DOHH2 (cell line): Measurements from ENCODE around the gene HNRNPAB.

Source experiments
- H3F3A ChIP-seq: fragments of 200-600 bp; sonication (generic), shearing (Covaris generic); 2 replicates; pipeline ENCODE4 v1.6.0; 2016; ENCODE audit warnings: antibody characterized with exemption, mild to moderate bottlenecking; ENCODE audit not compliant: control insufficient read depth, insufficient read depth
- H3K27ac ChIP-seq: fragments of 200-600 bp; sonication (generic); 2 replicates; pipeline ENCODE4 v1.5.1; 2014; ENCODE audit warnings: low read depth, mild to moderate bottlenecking, low read length, moderate library complexity
- H3K27me3 ChIP-seq: fragments of 200-600 bp; sonication (generic); 2 replicates; pipeline ENCODE4 v1.6.1; 2014; ENCODE audit warnings: mild to moderate bottlenecking, low read length, mixed read lengths; ENCODE audit not compliant: control insufficient read depth
- H3K36me3 ChIP-seq: fragments of 200-600 bp; sonication (generic); 2 replicates; pipeline ENCODE4 v1.6.1; 2014; ENCODE audit warnings: mild to moderate bottlenecking, low read length, moderate library complexity, mixed read lengths; ENCODE audit not compliant: control insufficient read depth
- H3K4me1 ChIP-seq: fragments of 200-600 bp; sonication (generic); 2 replicates; pipeline ENCODE4 v1.6.1; 2014; ENCODE audit warnings: mild to moderate bottlenecking, low read length, mixed read lengths; ENCODE audit not compliant: control insufficient read depth
- H3K4me2 ChIP-seq: fragments of 200-600 bp; sonication (generic); 2 replicates; pipeline ENCODE4 v1.6.0; 2014; ENCODE audit warnings: mild to moderate bottlenecking, low read length, moderate library complexity
- H3K4me3 ChIP-seq: fragments of 200-600 bp; sonication (generic); 2 replicates; pipeline ENCODE4 v1.5.1; 2014; ENCODE audit warnings: mild to moderate bottlenecking, low read length, mixed read lengths
- H3K79me2 ChIP-seq: fragments of 200-600 bp; sonication (generic); 2 replicates; pipeline ENCODE4 v1.6.1; 2014; ENCODE audit warnings: mild to moderate bottlenecking, low read length, mixed read lengths; ENCODE audit not compliant: control insufficient read depth
- H3K9me2 ChIP-seq: fragments of 200-600 bp; sonication (generic); replicated peaks from 2 replicates; pipeline ENCODE4 v1.6.1; 2014; ENCODE audit warnings: mild to moderate bottlenecking, low read length, mixed read lengths; ENCODE audit not compliant: control insufficient read depth
- H3K9me3 ChIP-seq: fragments of 200-600 bp; sonication (generic); 2 replicates; pipeline ENCODE4 v1.6.1; 2014; ENCODE audit warnings: antibody characterized with exemption, low read length, mixed read lengths; ENCODE audit not compliant: control insufficient read depth, insufficient read depth
- H4K20me1 ChIP-seq: fragments of 200-600 bp; sonication (generic); 2 replicates; pipeline ENCODE4 v1.6.0; 2014; ENCODE audit warnings: low read depth, mild to moderate bottlenecking, antibody characterized with exemption, low read length, moderate library complexity; ENCODE audit not compliant: control insufficient read depth, insufficient read depth
- EZH2phosphoT487 ChIP-seq: fragments of 200-600 bp; sonication (generic); IDR thresholded peaks from 2 replicates; pipeline ENCODE4 v1.6.1; 2017; ENCODE audit warnings: borderline replicate concordance, mild to moderate bottlenecking, antibody characterized with exemption, low read length, moderate library complexity, mixed read lengths
- TF ChIP-seq, protein P1 (sequence below): fragments of 200-600 bp; sonication (generic); IDR thresholded peaks from one replicate; pipeline ENCODE4 v1.5.1; 2014; ENCODE audit warnings: antibody characterized with exemption, mild to moderate bottlenecking, low read depth, low read length; ENCODE audit not compliant: poor library complexity, severe bottlenecking

Gene HNRNPAB

DNA sequence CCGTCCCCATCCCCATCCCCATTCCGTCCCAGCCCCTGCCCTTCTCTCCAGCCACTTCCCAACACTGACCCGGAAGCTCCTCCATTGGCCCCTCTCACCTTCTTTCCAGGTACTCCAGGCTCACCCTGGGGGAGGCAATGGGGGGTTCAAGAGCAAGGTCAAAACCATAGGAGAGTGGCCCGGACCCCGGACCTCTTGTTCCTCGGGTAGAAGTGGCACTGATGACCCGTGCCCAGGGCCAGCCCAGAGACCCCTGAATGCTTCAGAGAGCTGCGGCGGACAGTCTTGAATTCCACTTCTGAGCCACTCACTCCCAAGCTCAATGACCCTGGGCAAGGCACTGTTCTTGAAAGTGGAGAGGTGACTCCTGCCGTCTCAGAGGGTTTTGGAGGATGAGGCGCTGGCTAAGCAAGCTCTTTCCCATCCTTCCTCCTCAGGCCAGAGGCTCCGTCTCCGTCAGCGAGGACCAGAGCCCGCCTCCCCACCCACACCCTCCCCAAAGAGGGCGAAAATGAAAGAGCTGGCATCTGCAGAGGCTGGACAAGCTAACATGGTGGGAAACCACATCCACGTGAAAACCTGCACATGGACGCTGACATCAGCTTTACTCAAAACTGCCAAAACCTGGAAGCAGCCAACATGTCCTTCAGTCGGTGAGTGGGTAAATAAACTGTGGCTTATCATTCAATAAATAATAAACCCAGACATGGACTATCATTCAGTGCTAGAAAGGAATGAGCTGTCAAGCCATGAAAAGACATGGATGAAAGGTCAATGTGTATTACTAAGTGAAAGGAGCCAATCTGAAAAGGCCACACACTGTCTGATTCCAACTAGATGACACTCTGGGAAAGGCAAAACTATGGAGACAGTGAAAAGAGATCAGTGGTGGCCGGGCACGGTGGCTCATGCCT is 55.5 kb downstream of the HNRNPAB start:
- no peaks in the 10 kb centered on the region for H3F3A ChIP-seq
- no peak overlapping the region for H3K4me2 ChIP-seq
- H3K9me2 ChIP-seq, result no peaks in the 10 kb centered on the region
- no peak overlapping the region for H3K4me3 ChIP-seq
- no peaks in the 10 kb centered on the region for H3K9me3 ChIP-seq
- no peaks in the 10 kb centered on the region for H3K27me3 ChIP-seq
- H3K36me3 ChIP-seq, result no peaks in the 10 kb centered on the region
- H3K27ac ChIP-seq, result no peak overlapping the region
- H4K20me1 ChIP-seq, result no peaks in the 10 kb centered on the region
- H3K4me1 ChIP-seq, result peaks cover 41% of the 10 kb centered on the region
- TF ChIP-seq, protein P1, sequence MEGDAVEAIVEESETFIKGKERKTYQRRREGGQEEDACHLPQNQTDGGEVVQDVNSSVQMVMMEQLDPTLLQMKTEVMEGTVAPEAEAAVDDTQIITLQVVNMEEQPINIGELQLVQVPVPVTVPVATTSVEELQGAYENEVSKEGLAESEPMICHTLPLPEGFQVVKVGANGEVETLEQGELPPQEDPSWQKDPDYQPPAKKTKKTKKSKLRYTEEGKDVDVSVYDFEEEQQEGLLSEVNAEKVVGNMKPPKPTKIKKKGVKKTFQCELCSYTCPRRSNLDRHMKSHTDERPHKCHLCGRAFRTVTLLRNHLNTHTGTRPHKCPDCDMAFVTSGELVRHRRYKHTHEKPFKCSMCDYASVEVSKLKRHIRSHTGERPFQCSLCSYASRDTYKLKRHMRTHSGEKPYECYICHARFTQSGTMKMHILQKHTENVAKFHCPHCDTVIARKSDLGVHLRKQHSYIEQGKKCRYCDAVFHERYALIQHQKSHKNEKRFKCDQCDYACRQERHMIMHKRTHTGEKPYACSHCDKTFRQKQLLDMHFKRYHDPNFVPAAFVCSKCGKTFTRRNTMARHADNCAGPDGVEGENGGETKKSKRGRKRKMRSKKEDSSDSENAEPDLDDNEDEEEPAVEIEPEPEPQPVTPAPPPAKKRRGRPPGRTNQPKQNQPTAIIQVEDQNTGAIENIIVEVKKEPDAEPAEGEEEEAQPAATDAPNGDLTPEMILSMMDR, result no peak
- no peak for TF ChIP-seq EZH2phosphoT487
- H3K79me2 ChIP-seq, result peaks cover 24% of the 10 kb centered on the region
